Measurements from ENCODE around the gene CCDC47.

CCDC47 gene

GRCh38 chr17:63696381-63696961, 76.9 kb downstream of the CCDC47 start:
- TF ChIP-seq ZFX (IDR thresholded peaks at IDR 0.05; ENCODE audit: borderline replicate concordance) (no peak), CTCF (IDR thresholded peaks at IDR 0.05) (peak; percentile 40)
- H3K27ac ChIP-seq = peak overlapping the region; percentile 39; the same call in 1 of the 2 replicates

- no peak for TF ChIP-seq CTCF (IDR thresholded peaks at IDR 0.05)
- no peak for TF ChIP-seq ZFX (IDR thresholded peaks at IDR 0.05; ENCODE audit: borderline replicate concordance)
- H3K27ac ChIP-seq = no peak overlapping the region
Measured at GRCh38 chr17:63695889-63696288, 77.5 kb downstream of the CCDC47 start.
